ENCODE results near the gene HBA2. TPM values are rescaled to one million over a fixed set of nuclear protein-coding genes. Genes with fewer than 3 reads are reported as not detected.

HBA2 gene
- total and polyA plus RNA-seq, 9 of the 15 experiments (the other 6 are each of a cell fraction or from before 2014, with no cell fraction given) = 40.4 to 853 (median 286) TPM

DNA sequence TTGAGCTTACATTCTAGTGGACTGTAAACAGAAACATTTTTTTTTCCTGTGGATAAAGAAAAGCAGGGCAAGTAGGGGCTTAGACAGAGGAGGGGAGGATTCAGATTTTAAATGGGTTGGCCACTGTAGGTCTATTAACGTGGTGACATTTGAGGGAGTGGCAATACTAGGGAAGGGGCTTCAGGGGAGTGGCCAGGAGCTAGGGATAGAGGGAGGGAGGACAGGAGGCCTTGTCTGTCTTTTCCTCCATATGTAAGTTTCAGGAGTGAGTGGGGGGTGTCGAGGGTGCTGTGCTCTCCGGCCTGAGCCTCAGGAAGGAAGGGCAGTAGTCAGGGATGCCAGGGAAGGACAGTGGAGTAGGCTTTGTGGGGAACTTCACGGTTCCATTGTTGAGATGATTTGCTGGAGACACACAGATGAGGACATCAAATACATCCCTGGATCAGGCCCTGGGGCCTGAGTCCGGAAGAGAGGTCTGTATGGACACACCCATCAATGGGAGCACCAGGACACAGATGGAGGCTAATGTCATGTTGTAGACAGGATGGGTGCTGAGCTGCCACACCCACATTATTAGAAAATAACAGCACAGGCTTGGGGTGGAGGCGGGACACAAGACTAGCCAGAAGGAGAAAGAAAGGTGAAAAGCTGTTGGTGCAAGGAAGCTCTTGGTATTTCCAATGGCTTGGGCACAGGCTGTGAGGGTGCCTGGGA, 13.4 kb upstream of the HBA2 start (continued):
- TF ChIP-seq, protein P1, sequence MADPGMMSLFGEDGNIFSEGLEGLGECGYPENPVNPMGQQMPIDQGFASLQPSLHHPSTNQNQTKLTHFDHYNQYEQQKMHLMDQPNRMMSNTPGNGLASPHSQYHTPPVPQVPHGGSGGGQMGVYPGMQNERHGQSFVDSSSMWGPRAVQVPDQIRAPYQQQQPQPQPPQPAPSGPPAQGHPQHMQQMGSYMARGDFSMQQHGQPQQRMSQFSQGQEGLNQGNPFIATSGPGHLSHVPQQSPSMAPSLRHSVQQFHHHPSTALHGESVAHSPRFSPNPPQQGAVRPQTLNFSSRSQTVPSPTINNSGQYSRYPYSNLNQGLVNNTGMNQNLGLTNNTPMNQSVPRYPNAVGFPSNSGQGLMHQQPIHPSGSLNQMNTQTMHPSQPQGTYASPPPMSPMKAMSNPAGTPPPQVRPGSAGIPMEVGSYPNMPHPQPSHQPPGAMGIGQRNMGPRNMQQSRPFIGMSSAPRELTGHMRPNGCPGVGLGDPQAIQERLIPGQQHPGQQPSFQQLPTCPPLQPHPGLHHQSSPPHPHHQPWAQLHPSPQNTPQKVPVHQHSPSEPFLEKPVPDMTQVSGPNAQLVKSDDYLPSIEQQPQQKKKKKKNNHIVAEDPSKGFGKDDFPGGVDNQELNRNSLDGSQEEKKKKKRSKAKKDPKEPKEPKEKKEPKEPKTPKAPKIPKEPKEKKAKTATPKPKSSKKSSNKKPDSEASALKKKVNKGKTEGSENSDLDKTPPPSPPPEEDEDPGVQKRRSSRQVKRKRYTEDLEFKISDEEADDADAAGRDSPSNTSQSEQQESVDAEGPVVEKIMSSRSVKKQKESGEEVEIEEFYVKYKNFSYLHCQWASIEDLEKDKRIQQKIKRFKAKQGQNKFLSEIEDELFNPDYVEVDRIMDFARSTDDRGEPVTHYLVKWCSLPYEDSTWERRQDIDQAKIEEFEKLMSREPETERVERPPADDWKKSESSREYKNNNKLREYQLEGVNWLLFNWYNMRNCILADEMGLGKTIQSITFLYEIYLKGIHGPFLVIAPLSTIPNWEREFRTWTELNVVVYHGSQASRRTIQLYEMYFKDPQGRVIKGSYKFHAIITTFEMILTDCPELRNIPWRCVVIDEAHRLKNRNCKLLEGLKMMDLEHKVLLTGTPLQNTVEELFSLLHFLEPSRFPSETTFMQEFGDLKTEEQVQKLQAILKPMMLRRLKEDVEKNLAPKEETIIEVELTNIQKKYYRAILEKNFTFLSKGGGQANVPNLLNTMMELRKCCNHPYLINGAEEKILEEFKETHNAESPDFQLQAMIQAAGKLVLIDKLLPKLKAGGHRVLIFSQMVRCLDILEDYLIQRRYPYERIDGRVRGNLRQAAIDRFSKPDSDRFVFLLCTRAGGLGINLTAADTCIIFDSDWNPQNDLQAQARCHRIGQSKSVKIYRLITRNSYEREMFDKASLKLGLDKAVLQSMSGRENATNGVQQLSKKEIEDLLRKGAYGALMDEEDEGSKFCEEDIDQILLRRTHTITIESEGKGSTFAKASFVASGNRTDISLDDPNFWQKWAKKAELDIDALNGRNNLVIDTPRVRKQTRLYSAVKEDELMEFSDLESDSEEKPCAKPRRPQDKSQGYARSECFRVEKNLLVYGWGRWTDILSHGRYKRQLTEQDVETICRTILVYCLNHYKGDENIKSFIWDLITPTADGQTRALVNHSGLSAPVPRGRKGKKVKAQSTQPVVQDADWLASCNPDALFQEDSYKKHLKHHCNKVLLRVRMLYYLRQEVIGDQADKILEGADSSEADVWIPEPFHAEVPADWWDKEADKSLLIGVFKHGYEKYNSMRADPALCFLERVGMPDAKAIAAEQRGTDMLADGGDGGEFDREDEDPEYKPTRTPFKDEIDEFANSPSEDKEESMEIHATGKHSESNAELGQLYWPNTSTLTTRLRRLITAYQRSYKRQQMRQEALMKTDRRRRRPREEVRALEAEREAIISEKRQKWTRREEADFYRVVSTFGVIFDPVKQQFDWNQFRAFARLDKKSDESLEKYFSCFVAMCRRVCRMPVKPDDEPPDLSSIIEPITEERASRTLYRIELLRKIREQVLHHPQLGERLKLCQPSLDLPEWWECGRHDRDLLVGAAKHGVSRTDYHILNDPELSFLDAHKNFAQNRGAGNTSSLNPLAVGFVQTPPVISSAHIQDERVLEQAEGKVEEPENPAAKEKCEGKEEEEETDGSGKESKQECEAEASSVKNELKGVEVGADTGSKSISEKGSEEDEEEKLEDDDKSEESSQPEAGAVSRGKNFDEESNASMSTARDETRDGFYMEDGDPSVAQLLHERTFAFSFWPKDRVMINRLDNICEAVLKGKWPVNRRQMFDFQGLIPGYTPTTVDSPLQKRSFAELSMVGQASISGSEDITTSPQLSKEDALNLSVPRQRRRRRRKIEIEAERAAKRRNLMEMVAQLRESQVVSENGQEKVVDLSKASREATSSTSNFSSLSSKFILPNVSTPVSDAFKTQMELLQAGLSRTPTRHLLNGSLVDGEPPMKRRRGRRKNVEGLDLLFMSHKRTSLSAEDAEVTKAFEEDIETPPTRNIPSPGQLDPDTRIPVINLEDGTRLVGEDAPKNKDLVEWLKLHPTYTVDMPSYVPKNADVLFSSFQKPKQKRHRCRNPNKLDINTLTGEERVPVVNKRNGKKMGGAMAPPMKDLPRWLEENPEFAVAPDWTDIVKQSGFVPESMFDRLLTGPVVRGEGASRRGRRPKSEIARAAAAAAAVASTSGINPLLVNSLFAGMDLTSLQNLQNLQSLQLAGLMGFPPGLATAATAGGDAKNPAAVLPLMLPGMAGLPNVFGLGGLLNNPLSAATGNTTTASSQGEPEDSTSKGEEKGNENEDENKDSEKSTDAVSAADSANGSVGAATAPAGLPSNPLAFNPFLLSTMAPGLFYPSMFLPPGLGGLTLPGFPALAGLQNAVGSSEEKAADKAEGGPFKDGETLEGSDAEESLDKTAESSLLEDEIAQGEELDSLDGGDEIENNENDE (IDR thresholded peaks at IDR 0.05; ENCODE audit: low read depth, low read length) = no peak
- no peak for TF ChIP-seq MECOM (CRISPR knock-in tag; IDR thresholded peaks at IDR 0.05)
- TF ChIP-seq, protein P2, sequence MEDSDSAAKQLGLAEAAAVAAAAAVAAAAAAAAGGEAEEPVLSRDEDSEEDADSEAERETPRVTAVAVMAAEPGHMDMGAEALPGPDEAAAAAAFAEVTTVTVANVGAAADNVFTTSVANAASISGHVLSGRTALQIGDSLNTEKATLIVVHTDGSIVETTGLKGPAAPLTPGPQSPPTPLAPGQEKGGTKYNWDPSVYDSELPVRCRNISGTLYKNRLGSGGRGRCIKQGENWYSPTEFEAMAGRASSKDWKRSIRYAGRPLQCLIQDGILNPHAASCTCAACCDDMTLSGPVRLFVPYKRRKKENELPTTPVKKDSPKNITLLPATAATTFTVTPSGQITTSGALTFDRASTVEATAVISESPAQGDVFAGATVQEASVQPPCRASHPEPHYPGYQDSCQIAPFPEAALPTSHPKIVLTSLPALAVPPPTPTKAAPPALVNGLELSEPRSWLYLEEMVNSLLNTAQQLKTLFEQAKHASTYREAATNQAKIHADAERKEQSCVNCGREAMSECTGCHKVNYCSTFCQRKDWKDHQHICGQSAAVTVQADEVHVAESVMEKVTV (CRISPR knock-in tag; IDR thresholded peaks at IDR 0.05) = no peak
- no peak for TF ChIP-seq TBL1XR1 (IDR thresholded peaks at IDR 0.05; ENCODE audit: low read length in 2 of 2)
- TF ChIP-seq BACH1 (tag; IDR thresholded peaks at IDR 0.05) = no peak
- no peak for TF ChIP-seq CEBPB (tag; IDR thresholded peaks at IDR 0.05)
- TF ChIP-seq HIVEP1 (CRISPR knock-in tag; IDR thresholded peaks at IDR 0.05) = no peak
- TF ChIP-seq EHMT2 (IDR thresholded peaks at IDR 0.05) = no peak
- TF ChIP-seq, protein P3, sequence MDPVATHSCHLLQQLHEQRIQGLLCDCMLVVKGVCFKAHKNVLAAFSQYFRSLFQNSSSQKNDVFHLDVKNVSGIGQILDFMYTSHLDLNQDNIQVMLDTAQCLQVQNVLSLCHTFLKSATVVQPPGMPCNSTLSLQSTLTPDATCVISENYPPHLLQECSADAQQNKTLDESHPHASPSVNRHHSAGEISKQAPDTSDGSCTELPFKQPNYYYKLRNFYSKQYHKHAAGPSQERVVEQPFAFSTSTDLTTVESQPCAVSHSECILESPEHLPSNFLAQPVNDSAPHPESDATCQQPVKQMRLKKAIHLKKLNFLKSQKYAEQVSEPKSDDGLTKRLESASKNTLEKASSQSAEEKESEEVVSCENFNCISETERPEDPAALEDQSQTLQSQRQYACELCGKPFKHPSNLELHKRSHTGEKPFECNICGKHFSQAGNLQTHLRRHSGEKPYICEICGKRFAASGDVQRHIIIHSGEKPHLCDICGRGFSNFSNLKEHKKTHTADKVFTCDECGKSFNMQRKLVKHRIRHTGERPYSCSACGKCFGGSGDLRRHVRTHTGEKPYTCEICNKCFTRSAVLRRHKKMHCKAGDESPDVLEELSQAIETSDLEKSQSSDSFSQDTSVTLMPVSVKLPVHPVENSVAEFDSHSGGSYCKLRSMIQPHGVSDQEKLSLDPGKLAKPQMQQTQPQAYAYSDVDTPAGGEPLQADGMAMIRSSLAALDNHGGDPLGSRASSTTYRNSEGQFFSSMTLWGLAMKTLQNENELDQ (CRISPR knock-in tag; IDR thresholded peaks at IDR 0.05; ENCODE audit: borderline replicate concordance) = no peak
- no peak for TF ChIP-seq ARHGAP35 (IDR thresholded peaks at IDR 0.05; ENCODE audit: partially characterized antibody)
